Trophoblast cell (in vitro differentiated cells and primary cell): ENCODE measurements around the gene MRGPRF.

Source experiments
- DNase-seq, 2 donors: peaks; one replicate each; pipeline ENCODE4 v3.0.0-alpha.2; 2016
- H2AFZ ChIP-seq: 2 replicates; pipeline ENCODE4 v1.6.1; 2013; ENCODE audit warnings: low read length, moderate library complexity, mild to moderate bottlenecking; ENCODE audit not compliant: insufficient read depth, poor library complexity
- H2AK5ac ChIP-seq: 2 replicates; pipeline ENCODE4 v1.6.1; 2013; ENCODE audit warnings: mild to moderate bottlenecking, low read length
- H2BK120ac ChIP-seq: 2 replicates; pipeline ENCODE4 v1.6.1; 2013; ENCODE audit warnings: low read length, mild to moderate bottlenecking, moderate library complexity; ENCODE audit not compliant: insufficient read depth, poor library complexity
- H2BK12ac ChIP-seq: 2 replicates; pipeline ENCODE4 v1.6.1; 2013; ENCODE audit warnings: mild to moderate bottlenecking, low read length, moderate library complexity
- H2BK5ac ChIP-seq: 2 replicates; pipeline ENCODE4 v1.6.1; 2013; ENCODE audit warnings: low read length, low read depth, moderate library complexity, mild to moderate bottlenecking; ENCODE audit not compliant: poor library complexity
- H3K14ac ChIP-seq: 2 replicates; pipeline ENCODE4 v1.6.1; 2013; ENCODE audit warnings: mild to moderate bottlenecking, low read length
- H3K18ac ChIP-seq: 2 replicates; pipeline ENCODE4 v1.6.1; 2013; ENCODE audit warnings: mild to moderate bottlenecking, low read length
- H3K23ac ChIP-seq: 2 replicates; pipeline ENCODE4 v1.6.1; 2013; ENCODE audit warnings: low read length
- H3K27ac ChIP-seq: 2 replicates; pipeline ENCODE4 v1.5.1; 2013; ENCODE audit warnings: low read depth, mild to moderate bottlenecking, inconsistent platforms, low read length, moderate library complexity
- H3K27me3 ChIP-seq: 2 replicates; pipeline ENCODE4 v1.6.1; 2013; ENCODE audit warnings: inconsistent platforms, mild to moderate bottlenecking, low read length, moderate library complexity; ENCODE audit not compliant: insufficient read depth
- H3K36me3 ChIP-seq, 2 experiments: 1 replicate in 1 of 2; 2 replicates in 1 of 2; pipeline ENCODE4 v1.6.1; 2013; ENCODE audit warnings: low read length in 2 of 2, mild to moderate bottlenecking in 2 of 2, moderate library complexity in 1 of 2; ENCODE audit not compliant: insufficient read depth in 2 of 2, control insufficient read depth in 1 of 2
- H3K4ac ChIP-seq: 2 replicates; pipeline ENCODE4 v1.6.1; 2013; ENCODE audit warnings: low read depth, mild to moderate bottlenecking, low read length, moderate library complexity
- H3K4me1 ChIP-seq, 2 experiments: 1 replicate in 1 of 2; 2 replicates in 1 of 2; pipeline ENCODE4 v1.6.1; 2013; ENCODE audit warnings: low read length in 2 of 2, mild to moderate bottlenecking in 2 of 2, moderate library complexity in 1 of 2; ENCODE audit not compliant: insufficient read depth in 2 of 2, control insufficient read depth in 1 of 2
- H3K4me2 ChIP-seq: 2 replicates; pipeline ENCODE4 v1.6.1; 2013; ENCODE audit warnings: inconsistent platforms, mild to moderate bottlenecking, low read length, moderate library complexity
- H3K4me3 ChIP-seq: 2 replicates; pipeline ENCODE4 v1.5.1; 2013; ENCODE audit warnings: mild to moderate bottlenecking, low read depth, low read length, inconsistent platforms
- H3K79me1 ChIP-seq: one replicate; pipeline ENCODE4 v1.6.1; 2013; ENCODE audit warnings: low read length
- H3K79me2 ChIP-seq: 2 replicates; pipeline ENCODE4 v1.6.1; 2013; ENCODE audit warnings: low read length, mild to moderate bottlenecking; ENCODE audit not compliant: control insufficient read depth, insufficient read depth, poor library complexity
- H3K9ac ChIP-seq: 2 replicates; pipeline ENCODE4 v1.6.1; 2013; ENCODE audit warnings: mild to moderate bottlenecking, low read length
- H3K9me3 ChIP-seq: 2 replicates; pipeline ENCODE4 v1.6.1; 2013; ENCODE audit warnings: low read depth, mild to moderate bottlenecking, control low read depth, inconsistent platforms, low read length; ENCODE audit not compliant: insufficient read depth
- H4K12ac ChIP-seq: 2 replicates; pipeline ENCODE4 v1.6.1; 2013; ENCODE audit warnings: low read depth, mild to moderate bottlenecking, low read length, moderate library complexity
- H4K8ac ChIP-seq: 2 replicates; pipeline ENCODE4 v1.6.1; 2013; ENCODE audit warnings: low read depth, mild to moderate bottlenecking, low read length, moderate library complexity
- H4K91ac ChIP-seq: one replicate; pipeline ENCODE4 v1.6.1; 2013; ENCODE audit warnings: low read depth, mild to moderate bottlenecking, low read length, moderate library complexity
- WGBS: extraction: QIAGEN DNeasy Blood & Tissue Kit; methylation state at CpG from one replicate; pipeline ENCODE4 v1.1.7; 2013; ENCODE audit warnings: missing lambda C conversion rate; ENCODE audit not compliant: insufficient read length, insufficient coverage; ENCODE audit errors: extremely low coverage; 5-methylcytosine and 5-hydroxymethylcytosine counted together

MRGPRF gene

DNA sequence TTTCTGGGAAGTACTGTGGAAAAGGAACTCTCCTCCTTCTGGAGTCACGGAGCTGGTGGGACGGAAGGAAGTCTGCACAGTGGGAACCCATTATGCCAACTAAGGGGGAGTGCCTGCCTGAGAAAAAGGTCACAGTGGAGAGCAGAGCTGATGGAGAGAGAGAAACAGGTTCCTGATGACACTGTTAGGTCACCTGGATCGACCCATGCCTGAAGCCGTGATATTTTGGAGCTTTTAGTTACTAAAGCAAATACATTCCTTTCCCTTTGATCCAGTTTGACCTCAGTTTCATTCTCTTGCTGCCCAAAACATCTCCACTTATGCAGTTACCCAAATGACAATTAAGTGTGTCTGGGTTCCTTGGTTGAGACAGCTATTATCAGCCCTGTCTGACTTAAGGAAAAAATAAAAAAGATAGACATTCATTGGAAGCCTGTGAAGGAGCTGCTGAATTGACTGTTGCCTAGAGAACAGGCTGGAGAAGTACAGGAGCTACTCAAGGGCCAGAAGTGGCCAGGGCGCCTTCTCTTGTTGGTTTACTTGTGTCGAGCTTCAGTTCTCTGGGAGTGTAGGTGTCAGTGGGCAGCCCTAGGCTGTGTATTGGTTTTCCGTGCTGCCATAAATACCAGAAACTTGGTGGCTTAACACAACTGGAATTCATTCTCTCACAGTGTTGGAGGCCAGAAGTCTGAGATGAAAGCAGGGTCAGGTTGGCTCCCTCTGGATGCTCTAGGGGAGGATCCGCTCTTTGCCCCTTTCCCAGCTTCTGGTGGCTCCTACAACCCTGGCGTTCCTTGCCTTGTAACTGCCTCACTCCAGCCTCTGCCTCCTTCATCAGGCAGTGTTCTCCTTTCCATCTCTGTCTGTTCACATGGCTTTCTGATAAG lies 45.9 kb downstream of the MRGPRF start:
- WGBS, result no CpG with 5 or more reads among the region's 9 CpGs

DNA sequence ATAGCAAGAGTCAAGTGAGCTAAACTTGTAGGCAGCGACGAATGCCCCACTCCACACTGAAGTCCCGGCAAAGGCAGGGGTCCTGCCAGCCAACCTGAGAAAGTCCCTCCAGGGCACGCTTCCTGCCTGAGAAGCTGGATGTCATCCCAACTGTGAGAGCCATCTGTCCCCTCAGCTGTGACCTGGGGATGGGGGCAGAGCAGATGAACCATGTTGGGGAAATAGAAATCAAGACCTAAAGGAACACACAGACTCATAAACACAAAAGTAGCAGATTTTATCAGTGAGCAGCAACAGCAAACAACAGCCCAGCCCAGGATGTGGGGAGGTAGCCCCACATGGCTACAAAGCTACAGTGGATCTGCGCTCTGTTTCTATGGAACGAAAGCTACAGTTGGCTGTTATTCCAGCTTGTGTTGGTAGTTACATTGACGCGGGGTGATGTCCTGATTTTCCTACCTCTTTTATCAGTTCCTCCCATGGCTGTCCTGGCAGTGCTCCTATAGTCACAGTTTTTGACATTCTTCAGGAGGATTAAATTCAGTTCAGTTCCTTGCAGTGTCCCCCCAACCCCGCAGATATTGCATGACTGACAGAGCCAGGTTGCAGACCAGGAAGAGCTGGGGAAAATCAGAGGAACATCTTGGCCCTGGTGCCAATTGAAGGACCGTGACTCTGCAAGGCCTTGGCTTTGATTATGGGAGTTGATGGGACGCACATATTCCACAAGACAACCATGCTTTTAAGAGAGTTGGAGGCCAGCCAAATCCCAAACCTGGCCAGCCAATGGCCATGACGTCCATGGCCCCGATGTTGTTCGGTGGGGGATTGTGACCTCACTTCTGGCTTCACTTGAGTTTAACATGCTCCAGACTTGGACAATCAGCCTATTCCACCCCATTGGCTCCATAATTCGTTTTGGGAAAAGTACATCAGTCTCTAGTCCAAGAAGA lies 46.9 kb downstream of the MRGPRF start:
- Histone ChIP-seq H2AK5ac (no peak overlapping the region), H3K18ac (no peak overlapping the region), H3K4me3 (no peak overlapping the region), H3K14ac (no peak overlapping the region), H3K4ac (no peak overlapping the region), H3K27ac (no peak overlapping the region), H3K9ac (no peak overlapping the region), H4K91ac (no peak overlapping the region), H2BK12ac (no peak overlapping the region), H3K23ac (no peak overlapping the region), H3K9me3 (peaks cover 9% of the 10 kb centered on the region), H3K36me3 (no peaks in the 10 kb centered on the region), H2BK120ac (no peak overlapping the region), H3K4me2 (no peak overlapping the region), H3K79me1 (no peaks in the 10 kb centered on the region), H2BK5ac (no peak overlapping the region), H3K4me1 (no peaks in the 10 kb centered on the region), H4K8ac (no peak overlapping the region), H3K27me3 (no peaks in the 10 kb centered on the region), H4K12ac (no peak overlapping the region), H3K79me2 (no peaks in the 10 kb centered on the region), H2AFZ (no peak overlapping the region)
- no CpG with 5 or more reads among the region's 15 CpGs for WGBS
- DNase-seq, result no peak

More for the DNA sequence above, 45.9 kb downstream of the MRGPRF start:
- Histone ChIP-seq H3K36me3 (no peaks in the 10 kb centered on the region), H3K4me1 (no peaks in the 10 kb centered on the region), H3K79me2 (no peaks in the 10 kb centered on the region), H2BK5ac (no peak overlapping the region), H3K27me3 (no peaks in the 10 kb centered on the region), H4K12ac (no peak overlapping the region), H2BK120ac (no peak overlapping the region), H2BK12ac (no peak overlapping the region), H3K18ac (no peak overlapping the region), H4K91ac (no peak overlapping the region), H3K9ac (no peak overlapping the region), H3K14ac (no peak overlapping the region), H4K8ac (no peak overlapping the region), H3K4ac (no peak overlapping the region), H3K27ac (no peak overlapping the region), H3K4me3 (no peak overlapping the region), H3K9me3 (peaks cover 9% of the 10 kb centered on the region), H3K4me2 (no peak overlapping the region), H3K23ac (no peak overlapping the region), H2AFZ (no peak overlapping the region), H2AK5ac (no peak overlapping the region), H3K79me1 (no peaks in the 10 kb centered on the region)
- DNase-seq, result no peak

GRCh38 chr11:68963779-68964178 lies 49.3 kb downstream of the MRGPRF start:
- H3K9me3 ChIP-seq, result peaks cover 9% of the 10 kb centered on the region
- H2BK5ac ChIP-seq, result no peak overlapping the region
- H3K23ac ChIP-seq, result no peak overlapping the region
- H3K79me2 ChIP-seq, result no peaks in the 10 kb centered on the region
- H2BK120ac ChIP-seq, result no peak overlapping the region
- no peak overlapping the region for H3K9ac ChIP-seq
- DNase-seq, result peak in 1 of 2 donors; percentile 27
- no peak overlapping the region for H4K91ac ChIP-seq
- no peak overlapping the region for H3K14ac ChIP-seq
- H2AFZ ChIP-seq, result no peak overlapping the region
- no peak overlapping the region for H4K12ac ChIP-seq
- H3K4me1 ChIP-seq, result no peaks in the 10 kb centered on the region
- H3K79me1 ChIP-seq, result no peaks in the 10 kb centered on the region
- no peak overlapping the region for H4K8ac ChIP-seq
- H2AK5ac ChIP-seq, result no peak overlapping the region
- no peak overlapping the region for H2BK12ac ChIP-seq
- H3K4me3 ChIP-seq, result peak overlapping the region; percentile 20
- H3K4ac ChIP-seq, result no peak overlapping the region
- no peak overlapping the region for H3K4me2 ChIP-seq
- no CpG with 5 or more reads among the region's 3 CpGs for WGBS
- H3K18ac ChIP-seq, result no peak overlapping the region
- H3K27ac ChIP-seq, result no peak overlapping the region
- no peaks in the 10 kb centered on the region for H3K27me3 ChIP-seq
- no peaks in the 10 kb centered on the region for H3K36me3 ChIP-seq

GRCh38 chr11:68962527-68963250 lies 50.4 kb downstream of the MRGPRF start:
- no peak overlapping the region for H2BK5ac ChIP-seq
- peak; percentile 51 to 65 for DNase-seq
- H3K79me2 ChIP-seq, result no peaks in the 10 kb centered on the region
- no peaks in the 10 kb centered on the region for H3K27me3 ChIP-seq
- H3K4ac ChIP-seq, result no peak overlapping the region
- H3K14ac ChIP-seq, result no peak overlapping the region
- H3K4me3 ChIP-seq, result no peak overlapping the region
- H2AFZ ChIP-seq, result no peak overlapping the region
- H4K91ac ChIP-seq, result no peak overlapping the region
- no peak overlapping the region for H3K4me2 ChIP-seq
- no peak overlapping the region for H4K8ac ChIP-seq
- no peaks in the 10 kb centered on the region for H3K36me3 ChIP-seq
- H3K9ac ChIP-seq, result no peak overlapping the region
- H3K9me3 ChIP-seq, result peaks cover 9% of the 10 kb centered on the region
- H3K4me1 ChIP-seq, result no peaks in the 10 kb centered on the region
- H2BK12ac ChIP-seq, result no peak overlapping the region
- no peak overlapping the region for H3K23ac ChIP-seq
- no peak overlapping the region for H4K12ac ChIP-seq
- WGBS, result no CpG with 5 or more reads among the region's 16 CpGs
- H2AK5ac ChIP-seq, result no peak overlapping the region
- no peak overlapping the region for H3K18ac ChIP-seq
- no peak overlapping the region for H3K27ac ChIP-seq
- H3K79me1 ChIP-seq, result no peaks in the 10 kb centered on the region
- no peak overlapping the region for H2BK120ac ChIP-seq
